OCI-LY3 (cell line): ENCODE measurements around the gene OBP2B.

ENCODE experiments used
- CTCF ChIP-seq: fragments of 200-600, 300-600 bp; sonication (generic); IDR thresholded peaks from 2 replicates; pipeline ENCODE4 v1.5.1; 2014; ENCODE audit warnings: antibody characterized with exemption, low read length, low read depth
- EZH2phosphoT487 ChIP-seq: fragments of 200-600 bp; shearing (Covaris generic); IDR thresholded peaks from 2 replicates; pipeline ENCODE4 v1.6.1; 2018; ENCODE audit warnings: antibody characterized with exemption, mixed run types, low read depth

GRCh38 chr9:133250741-133251170, 41.7 kb upstream of the OBP2B start:
- TF ChIP-seq CTCF = no peak
- TF ChIP-seq EZH2phosphoT487 = no peak
